HG03103 (cell line): Measurements from ENCODE around the gene ADAT2.
A peak's percentile ranks its signal among the peaks of the same experiment; 100 is the strongest.
"Not testable (repeated sequence)": the region's sequence is repeated elsewhere in the genome, so short reads cannot be mapped to it uniquely, and the experiment has no call there.

ENCODE experiments used
- ATAC-seq: cut with Tn5 transposase; IDR thresholded peaks from one replicate; pipeline ENCODE4 v1.9.1; 2021; ENCODE audit warnings: low read depth; ENCODE audit not compliant: unreplicated experiment

ADAT2 gene

DNA sequence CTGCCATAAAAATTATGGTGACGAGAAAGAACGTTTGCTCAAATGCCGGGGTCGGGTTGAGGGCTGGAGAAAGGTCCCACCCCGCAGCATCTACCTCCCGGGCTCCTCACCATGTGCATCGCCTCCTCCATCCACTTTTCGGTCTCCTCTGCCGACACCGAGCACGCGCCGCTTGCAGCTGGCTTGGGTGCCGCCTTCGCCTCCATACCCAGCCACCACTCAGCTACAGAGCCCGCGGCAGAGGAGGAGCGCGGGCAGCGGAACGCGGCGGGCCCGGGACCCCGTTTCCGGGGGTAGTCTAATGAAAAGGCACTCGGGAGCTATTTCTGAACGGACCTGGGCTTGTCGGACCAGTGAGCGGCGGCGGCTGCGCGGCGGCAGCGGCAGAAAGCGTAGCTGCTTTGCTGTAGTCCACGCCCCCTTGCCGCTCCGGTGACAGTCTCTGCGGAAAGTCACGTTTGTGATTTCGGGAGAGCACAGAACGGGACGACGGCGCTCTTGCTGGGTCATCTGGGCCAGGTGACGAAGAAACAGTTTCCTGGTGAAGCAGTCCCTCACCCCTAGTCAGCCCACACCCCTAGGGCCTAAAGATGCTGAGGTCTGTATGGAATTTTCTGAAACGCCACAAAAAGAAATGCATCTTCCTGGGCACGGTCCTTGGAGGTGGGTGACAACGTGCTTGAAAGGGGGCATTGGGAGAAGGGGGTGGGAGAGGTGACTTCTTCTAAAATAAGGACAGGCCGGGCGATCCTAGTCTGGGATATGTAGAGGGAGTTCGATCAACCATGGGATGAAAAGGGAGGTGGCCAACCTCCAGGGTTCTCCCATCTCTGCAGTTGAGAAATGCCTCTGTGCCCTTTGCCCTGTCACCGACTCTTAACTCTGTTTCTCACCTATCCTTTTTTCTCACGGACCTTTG is at the start of gene ADAT2, which contains the start of gene PEX3:
TSS of gene ADAT2 (minus strand) at position 243 of the 919 bp plus-strand sequence. CDS start at position 206, 37 bp downstream.
TSS of gene PEX3 (plus strand) at position 353 of the 919 bp plus-strand sequence. CDS start at position 591, 238 bp downstream.
- ATAC-seq, result peak; percentile 92

DNA sequence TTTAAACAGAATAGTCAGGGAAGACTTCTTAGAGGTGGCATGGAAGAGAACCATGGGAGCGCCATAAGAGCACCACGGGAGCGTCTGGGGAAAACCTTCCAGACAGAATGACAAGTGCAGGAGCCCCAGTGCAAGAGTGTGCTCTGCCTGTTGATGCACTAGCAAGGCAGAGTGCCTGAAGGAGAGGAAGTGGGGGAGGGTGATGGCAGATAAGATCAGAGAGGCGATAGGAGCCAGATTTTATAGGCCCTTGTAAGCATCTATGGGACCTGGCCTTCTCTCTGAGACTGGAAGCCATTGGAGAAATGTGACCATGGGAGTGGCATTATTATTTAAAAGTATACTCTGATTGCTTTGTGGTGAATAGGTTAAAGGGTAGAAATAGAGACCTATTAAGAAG is 47.9 kb upstream of the ADAT2 start:
- no peak for ATAC-seq

- no peak for ATAC-seq
Observed at GRCh38 chr6:143496974-143497373, 46.5 kb upstream of the ADAT2 start.

GRCh38 chr6:143490775-143491174 is 40.3 kb upstream of the ADAT2 start:
- no peak for ATAC-seq

GRCh38 chr6:143490244-143490643 is 39.7 kb upstream of the ADAT2 start:
- no peak for ATAC-seq

DNA sequence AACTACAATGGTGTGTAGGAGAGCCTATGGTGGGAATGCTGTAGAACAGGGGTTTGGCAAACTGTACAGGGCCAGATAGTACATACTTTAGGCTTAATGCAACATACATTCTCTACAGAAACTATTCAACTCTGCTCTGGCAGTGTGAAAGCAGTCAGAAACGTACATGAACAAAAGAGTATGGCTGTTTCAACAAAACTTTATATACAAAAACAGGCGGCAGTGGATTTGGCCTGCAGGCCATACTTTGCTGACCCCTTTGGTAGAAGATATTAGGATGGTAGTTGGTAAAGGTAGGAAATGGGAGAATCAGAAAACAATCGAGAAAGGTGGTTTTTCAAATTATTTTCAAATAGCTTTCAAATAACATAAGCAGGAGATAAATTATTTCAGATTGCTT is 36.3 kb upstream of the ADAT2 start:
- ATAC-seq, result no peak

DNA sequence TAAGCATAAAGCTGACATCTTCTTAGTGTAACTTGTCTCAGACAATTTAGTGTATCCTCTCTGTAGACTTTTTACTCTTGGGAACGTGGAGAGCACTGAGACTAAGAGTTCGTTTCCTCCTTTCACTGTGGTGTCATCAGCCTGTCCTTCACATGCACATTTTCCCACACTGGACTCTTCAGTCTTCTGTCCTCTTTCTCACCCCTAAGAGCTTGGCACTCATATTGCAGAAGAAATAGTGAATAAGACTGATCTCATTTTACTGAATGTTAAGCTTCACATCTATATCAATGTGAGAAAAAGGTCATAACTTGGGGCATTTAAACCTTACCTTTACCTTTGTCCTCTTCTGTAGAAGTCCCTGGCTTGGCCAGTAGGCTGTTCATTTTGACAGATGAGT is 35.5 kb upstream of the ADAT2 start:
- no peak for ATAC-seq

- ATAC-seq, result no peak
Observed at GRCh38 chr6:143482593-143482992, 32.1 kb upstream of the ADAT2 start.

GRCh38 chr6:143478479-143479062 is 28.1 kb upstream of the ADAT2 start:
- no peak for ATAC-seq

- ATAC-seq, result no peak
Observed at GRCh38 chr6:143476545-143476944, 26.1 kb upstream of the ADAT2 start.

DNA sequence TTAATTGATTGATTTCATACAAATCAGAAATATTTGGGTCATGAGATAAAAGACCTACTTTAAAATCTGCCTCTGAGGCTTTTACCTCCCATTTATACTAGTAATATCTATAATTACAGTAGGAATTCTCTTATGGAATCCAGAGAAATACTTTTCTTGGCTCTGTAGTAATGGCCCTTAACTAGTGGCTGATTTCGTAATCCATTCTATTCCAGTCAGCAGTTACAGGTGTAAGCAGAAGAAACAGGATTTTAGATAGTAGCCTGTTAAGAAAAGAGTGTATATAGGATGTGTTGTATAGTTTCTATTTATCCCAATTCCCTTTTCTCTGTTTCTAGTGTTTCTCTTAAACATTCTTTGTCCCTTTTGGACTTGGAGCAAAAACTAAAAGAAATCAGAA is 21.3 kb upstream of the ADAT2 start:
- ATAC-seq, result no peak

DNA sequence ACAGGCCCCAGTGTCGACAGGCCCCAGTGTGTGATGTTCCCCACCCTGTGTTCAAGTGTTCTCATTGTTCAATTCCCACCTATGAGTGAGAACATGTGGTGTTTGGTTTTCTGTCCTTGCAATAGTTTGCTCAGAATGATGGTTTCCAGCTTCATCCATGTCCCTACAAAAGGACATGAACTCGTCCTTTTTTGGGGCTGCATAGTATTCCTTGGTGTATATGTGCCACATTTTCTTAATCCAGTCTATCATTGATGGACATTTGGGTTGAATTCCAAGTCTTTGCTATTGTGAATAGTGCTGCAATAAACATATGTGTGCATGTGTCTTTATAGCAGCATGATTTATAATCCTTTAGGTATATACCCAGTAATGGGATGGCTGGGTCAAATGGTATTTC is 18.3 kb upstream of the ADAT2 start:
- not testable (repeated sequence) for ATAC-seq

DNA sequence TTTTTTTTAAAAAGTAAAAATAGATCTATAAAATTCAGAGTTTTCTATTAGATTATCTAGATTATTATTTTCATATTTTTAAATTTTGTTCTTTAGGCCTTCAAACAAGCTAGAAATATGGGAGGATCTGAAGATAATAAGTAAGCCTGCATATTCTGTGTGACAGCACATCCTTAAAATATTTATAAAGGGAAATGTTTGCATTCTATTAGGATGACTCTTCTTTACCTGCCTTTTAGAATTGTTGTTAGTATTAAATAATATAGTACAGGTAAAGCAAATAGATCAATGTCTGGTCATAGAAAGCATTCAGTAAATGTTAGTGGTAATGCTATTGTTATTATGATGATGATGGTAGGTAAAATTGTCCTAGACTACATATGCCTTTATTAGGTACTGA is 17.5 kb upstream of the ADAT2 start:
- ATAC-seq, result no peak

- ATAC-seq, result no peak
Observed at GRCh38 chr6:143465546-143465945, 15.1 kb upstream of the ADAT2 start.

- ATAC-seq, result no peak
Observed at GRCh38 chr6:143457563-143458359, 7.3 kb upstream of the ADAT2 start.

DNA sequence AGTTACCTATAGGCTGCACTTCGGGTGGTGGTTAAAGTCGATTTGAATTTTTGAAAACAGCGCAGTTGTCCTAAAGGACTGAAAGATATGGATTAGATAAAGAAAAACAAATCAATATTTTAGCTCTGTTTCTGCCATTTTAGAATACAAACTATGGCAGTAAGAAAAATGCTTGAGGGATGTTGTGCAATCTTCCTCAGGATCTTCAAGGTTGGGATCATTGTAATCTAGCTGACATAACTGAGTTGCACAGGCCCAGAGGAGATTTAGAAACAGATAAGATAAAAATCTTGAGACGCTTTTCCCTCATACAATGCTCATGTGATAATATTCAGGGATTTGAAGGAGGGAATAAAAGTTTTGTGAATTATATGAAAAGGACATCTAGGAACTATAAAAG is 1.0 kb upstream of the ADAT2 start:
- ATAC-seq, result no peak

GRCh38 chr6:143449714-143450452 is 612 bp downstream of the ADAT2 start:
- ATAC-seq, result peak; percentile 1

DNA sequence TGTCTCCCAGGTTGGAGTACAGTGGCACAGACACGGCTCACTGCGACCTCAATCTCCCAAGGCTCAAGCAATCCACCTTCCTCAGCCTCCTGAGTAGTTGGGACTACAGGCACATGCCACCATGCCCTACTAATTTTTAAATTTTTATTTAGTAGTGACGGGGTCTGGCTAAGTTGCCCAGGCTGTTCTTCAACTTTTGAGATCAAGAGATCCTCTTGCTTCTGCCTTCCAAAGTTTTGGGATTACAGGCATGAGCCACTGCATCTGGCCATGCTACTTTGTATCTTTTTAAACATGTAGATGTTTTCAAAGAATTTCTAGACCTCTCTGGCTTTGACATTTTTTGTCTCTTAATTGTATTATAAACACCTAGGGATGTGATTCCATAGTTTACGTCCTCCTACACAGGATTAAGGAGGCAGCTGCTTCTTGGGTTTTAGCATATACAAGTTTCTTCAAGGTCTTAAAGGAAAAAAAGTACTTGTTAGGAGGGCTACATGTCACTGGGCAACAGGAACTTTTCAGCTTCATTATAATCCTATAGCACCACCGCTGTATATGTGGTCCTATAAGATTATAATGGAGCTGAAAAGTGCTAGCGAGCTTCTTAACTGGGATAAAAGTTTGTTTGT is 1.3 kb downstream of the ADAT2 start:
- no peak for ATAC-seq

DNA sequence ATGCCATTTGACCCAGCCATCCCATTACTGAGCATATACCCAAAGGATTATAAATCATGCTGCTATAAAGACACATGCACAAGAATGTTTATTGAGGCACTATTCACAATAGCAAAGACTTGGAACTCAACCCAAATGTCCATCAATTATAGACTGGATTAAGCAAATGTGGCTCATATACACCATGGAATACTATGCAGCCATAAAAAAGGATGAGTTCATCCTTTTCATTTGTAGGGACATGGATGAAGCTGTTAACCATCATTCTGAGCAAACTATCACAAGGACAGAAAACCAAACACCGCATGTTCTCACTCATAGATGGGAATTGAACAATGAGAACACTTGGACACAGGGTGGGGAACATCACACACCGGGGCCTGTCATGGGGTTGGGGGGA is 2.6 kb downstream of the ADAT2 start:
- ATAC-seq, result not testable (repeated sequence)

DNA sequence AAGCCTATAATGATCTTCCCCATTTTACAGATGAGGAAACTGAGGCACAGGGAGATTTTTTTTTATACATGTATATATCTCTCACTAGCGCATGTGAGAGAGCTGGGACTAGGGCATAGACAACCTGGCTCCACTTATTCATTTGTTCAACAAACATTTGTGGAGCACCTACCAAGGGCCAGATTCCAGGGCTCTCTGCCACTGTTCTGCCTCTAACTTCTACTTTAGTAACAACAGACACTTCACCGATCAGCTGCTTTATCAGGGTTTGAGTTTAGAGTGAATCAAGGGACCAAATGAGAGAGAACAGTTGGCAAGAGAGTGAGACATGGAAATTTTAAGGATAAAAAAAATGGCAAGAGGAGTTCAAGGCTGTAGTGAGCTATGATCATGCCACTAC is 7.4 kb downstream of the ADAT2 start:
- ATAC-seq, result no peak
